Measurements from ENCODE around the gene HSD17B11.

DNA sequence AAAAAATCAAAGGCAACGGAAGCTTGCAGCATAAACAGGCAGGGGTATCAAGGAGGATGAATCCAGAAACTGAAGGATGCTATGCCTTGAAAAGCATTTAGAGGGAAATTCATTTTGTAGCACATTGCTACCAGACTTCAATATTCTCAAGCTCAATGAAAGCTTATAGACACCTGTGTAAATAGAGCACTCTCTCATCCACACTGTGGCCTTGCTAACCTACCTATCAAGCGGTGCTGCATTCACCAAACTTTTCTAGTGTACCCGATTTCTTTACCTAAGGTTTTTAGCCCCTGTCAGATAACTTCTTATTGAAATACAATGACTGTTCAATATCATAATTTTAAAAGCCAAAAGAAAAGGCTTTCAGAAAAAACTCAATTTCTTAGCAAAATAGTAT lies 48.1 kb downstream of the HSD17B11 start:
- TF ChIP-seq, protein P1, sequence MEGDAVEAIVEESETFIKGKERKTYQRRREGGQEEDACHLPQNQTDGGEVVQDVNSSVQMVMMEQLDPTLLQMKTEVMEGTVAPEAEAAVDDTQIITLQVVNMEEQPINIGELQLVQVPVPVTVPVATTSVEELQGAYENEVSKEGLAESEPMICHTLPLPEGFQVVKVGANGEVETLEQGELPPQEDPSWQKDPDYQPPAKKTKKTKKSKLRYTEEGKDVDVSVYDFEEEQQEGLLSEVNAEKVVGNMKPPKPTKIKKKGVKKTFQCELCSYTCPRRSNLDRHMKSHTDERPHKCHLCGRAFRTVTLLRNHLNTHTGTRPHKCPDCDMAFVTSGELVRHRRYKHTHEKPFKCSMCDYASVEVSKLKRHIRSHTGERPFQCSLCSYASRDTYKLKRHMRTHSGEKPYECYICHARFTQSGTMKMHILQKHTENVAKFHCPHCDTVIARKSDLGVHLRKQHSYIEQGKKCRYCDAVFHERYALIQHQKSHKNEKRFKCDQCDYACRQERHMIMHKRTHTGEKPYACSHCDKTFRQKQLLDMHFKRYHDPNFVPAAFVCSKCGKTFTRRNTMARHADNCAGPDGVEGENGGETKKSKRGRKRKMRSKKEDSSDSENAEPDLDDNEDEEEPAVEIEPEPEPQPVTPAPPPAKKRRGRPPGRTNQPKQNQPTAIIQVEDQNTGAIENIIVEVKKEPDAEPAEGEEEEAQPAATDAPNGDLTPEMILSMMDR (IDR thresholded peaks at IDR 0.05): no peak
- TF ChIP-seq POLR2A (IDR thresholded peaks at IDR 0.05): no peak
